ENCODE data around the gene CCL15. TPM values are rescaled to one million over a fixed set of nuclear protein-coding genes. Genes with fewer than 3 reads are reported as not detected.

CCL15 gene
- total RNA-seq, 1 donor from 2014 or later: not detected

GRCh38 chr17:36030956-36031355, 29.6 kb upstream of the CCL15 start:
- no peaks in the 10 kb centered on the region for H3K4me1 ChIP-seq
- H3K4me3 ChIP-seq: no peak overlapping the region
- no peak overlapping the region for H3K27ac ChIP-seq
- no peak for DNase-seq (ENCODE audit: extremely low spot score in 2 of 2)
- TF ChIP-seq, protein P1, sequence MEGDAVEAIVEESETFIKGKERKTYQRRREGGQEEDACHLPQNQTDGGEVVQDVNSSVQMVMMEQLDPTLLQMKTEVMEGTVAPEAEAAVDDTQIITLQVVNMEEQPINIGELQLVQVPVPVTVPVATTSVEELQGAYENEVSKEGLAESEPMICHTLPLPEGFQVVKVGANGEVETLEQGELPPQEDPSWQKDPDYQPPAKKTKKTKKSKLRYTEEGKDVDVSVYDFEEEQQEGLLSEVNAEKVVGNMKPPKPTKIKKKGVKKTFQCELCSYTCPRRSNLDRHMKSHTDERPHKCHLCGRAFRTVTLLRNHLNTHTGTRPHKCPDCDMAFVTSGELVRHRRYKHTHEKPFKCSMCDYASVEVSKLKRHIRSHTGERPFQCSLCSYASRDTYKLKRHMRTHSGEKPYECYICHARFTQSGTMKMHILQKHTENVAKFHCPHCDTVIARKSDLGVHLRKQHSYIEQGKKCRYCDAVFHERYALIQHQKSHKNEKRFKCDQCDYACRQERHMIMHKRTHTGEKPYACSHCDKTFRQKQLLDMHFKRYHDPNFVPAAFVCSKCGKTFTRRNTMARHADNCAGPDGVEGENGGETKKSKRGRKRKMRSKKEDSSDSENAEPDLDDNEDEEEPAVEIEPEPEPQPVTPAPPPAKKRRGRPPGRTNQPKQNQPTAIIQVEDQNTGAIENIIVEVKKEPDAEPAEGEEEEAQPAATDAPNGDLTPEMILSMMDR (IDR thresholded peaks at IDR 0.05): no peak
- no peak for TF ChIP-seq POLR2AphosphoS5 (IDR thresholded peaks at IDR 0.05; ENCODE audit: insufficient read depth in 1 of 2, low read depth in 1 of 2)
- no peak for TF ChIP-seq POLR2A (IDR thresholded peaks at IDR 0.05)
- no peaks in the 10 kb centered on the region for H3K36me3 ChIP-seq
- H3K9me3 ChIP-seq: no peaks in the 10 kb centered on the region
- H3K27me3 ChIP-seq: no peaks in the 10 kb centered on the region
- intact Hi-C loops (cut with DNase I): no loop called here

GRCh38 chr17:36027761-36028160, 26.4 kb upstream of the CCL15 start:
- TF ChIP-seq POLR2A (IDR thresholded peaks at IDR 0.05) (no peak), POLR2AphosphoS5 (IDR thresholded peaks at IDR 0.05; ENCODE audit: insufficient read depth in 1 of 2, low read depth in 1 of 2) (no peak)
- TF ChIP-seq, protein P1 (IDR thresholded peaks at IDR 0.05): no peak
- Histone ChIP-seq H3K9me3 (no peaks in the 10 kb centered on the region), H3K4me1 (no peaks in the 10 kb centered on the region), H3K36me3 (no peaks in the 10 kb centered on the region), H3K27ac (no peak overlapping the region), H3K4me3 (no peak overlapping the region), H3K27me3 (no peaks in the 10 kb centered on the region)
- DNase-seq (ENCODE audit: extremely low spot score in 2 of 2): no peak
- intact Hi-C loops (cut with DNase I): no loop called here

DNA sequence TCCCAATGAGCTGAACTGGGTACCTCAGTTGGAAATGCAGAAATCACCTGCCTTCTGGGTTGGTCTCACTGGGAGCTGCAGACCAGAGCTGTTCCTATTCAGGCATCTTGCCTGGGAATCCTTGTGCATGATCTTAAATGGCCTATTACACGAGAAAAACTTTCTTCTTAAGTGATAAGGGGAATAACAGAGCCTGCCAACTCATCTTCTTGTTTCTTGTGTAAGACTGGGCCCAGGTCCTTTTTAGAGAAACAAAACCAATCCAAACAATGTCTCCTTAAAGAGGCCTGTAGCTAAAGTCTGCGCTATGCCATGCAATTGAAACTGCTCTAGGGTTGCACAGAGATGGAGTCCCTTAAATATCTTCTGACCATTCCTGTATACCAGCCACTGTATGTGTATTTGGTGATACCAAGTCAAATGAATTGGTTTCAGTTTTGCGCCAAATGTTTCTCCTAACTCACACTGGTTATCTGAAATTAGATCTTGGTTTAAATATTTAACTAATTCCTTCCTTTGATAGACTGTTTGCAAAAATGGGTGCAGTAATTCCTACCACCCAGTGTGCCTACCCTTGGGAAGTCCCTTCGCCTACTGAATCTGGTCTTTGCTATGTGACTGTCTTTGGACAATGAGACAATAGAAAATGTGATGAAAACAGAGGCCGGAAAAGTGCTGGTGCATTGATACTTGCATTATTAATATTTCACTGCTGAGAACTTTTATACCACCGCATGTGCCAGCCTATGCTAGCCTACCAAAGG, 22.9 kb upstream of the CCL15 start:
- DNase-seq (ENCODE audit: extremely low spot score in 2 of 2): no peak
- Histone ChIP-seq H3K4me1 (no peaks in the 10 kb centered on the region), H3K27ac (no peak overlapping the region), H3K9me3 (no peaks in the 10 kb centered on the region), H3K36me3 (no peaks in the 10 kb centered on the region), H3K4me3 (no peak overlapping the region), H3K27me3 (no peaks in the 10 kb centered on the region)
- intact Hi-C loops (cut with DNase I): no loop called here
- no peak for TF ChIP-seq POLR2AphosphoS5 (IDR thresholded peaks at IDR 0.05; ENCODE audit: insufficient read depth in 1 of 2, low read depth in 1 of 2)
- TF ChIP-seq POLR2A (IDR thresholded peaks at IDR 0.05): no peak
- TF ChIP-seq, protein P1 (IDR thresholded peaks at IDR 0.05): no peak

DNA sequence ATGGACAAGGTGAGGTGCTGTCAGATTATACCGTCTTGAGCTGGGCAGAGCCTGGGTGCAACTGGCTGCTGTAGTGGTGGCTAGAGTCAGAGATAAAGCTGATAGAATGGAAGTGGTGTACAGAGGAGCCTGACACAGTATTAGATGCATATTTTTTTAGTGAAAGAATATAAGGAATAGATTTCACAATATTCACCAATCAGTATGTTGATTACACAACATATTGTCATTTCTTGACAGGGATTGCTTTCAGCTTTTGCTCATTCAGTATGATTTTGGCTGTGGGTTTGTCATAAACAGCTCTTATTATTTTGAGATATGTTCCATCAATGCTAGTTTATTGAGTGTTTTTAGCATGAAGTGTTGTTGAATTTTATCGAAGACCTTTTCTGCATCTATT, 18.1 kb upstream of the CCL15 start:
- intact Hi-C loops (cut with DNase I): no loop called here

GRCh38 chr17:36017799-36018198, 16.4 kb upstream of the CCL15 start, which contains the start of gene CCL23:
CCL23 (minus strand) TSS chr17:36017972; CDS start chr17:36017897, 75 bp downstream.
- Histone ChIP-seq H3K27ac (no peak within 1 kb of the TSS), H3K9me3 (no peaks in the 10 kb centered on the region), H3K36me3 (no peaks in the 10 kb centered on the region), H3K4me1 (no peaks in the 10 kb centered on the region), H3K4me3 (no peak within 1 kb of the TSS), H3K27me3 (no peaks in the 10 kb centered on the region)
- intact Hi-C loops (cut with DNase I): no loop called here
- DNase-seq (ENCODE audit: extremely low spot score in 2 of 2): no peak
- TF ChIP-seq, protein P1 (IDR thresholded peaks at IDR 0.05): no peak
- TF ChIP-seq POLR2A (IDR thresholded peaks at IDR 0.05): no peak
- TF ChIP-seq POLR2AphosphoS5 (IDR thresholded peaks at IDR 0.05; ENCODE audit: insufficient read depth in 1 of 2, low read depth in 1 of 2): no peak

More for the DNA sequence above, 18.1 kb upstream of the CCL15 start:
- no peak overlapping the region for H3K27ac ChIP-seq
- no peaks in the 10 kb centered on the region for H3K36me3 ChIP-seq
- DNase-seq (ENCODE audit: extremely low spot score in 2 of 2): no peak
- TF ChIP-seq POLR2A (IDR thresholded peaks at IDR 0.05) (no peak), POLR2AphosphoS5 (IDR thresholded peaks at IDR 0.05; ENCODE audit: insufficient read depth in 1 of 2, low read depth in 1 of 2) (no peak)
- TF ChIP-seq, protein P1 (IDR thresholded peaks at IDR 0.05): no peak
- H3K4me1 ChIP-seq: no peaks in the 10 kb centered on the region
- no peaks in the 10 kb centered on the region for H3K27me3 ChIP-seq
- H3K9me3 ChIP-seq: no peaks in the 10 kb centered on the region
- H3K4me3 ChIP-seq: no peak overlapping the region

Measured in vagina (tissue), 2 donors.